Measurements from ENCODE around the gene MALRD1.

Gene MALRD1

GRCh38 chr10:19579761-19580545, 531.4 kb downstream of the MALRD1 start:
- DNase-seq: no peak

- no peak for DNase-seq
Observed at GRCh38 chr10:19580691-19581090, 532.1 kb downstream of the MALRD1 start.

- no peak for DNase-seq
Observed at GRCh38 chr10:19588608-19589007, 540.0 kb downstream of the MALRD1 start.

- DNase-seq: no peak
Observed at GRCh38 chr10:19592276-19592675, 543.7 kb downstream of the MALRD1 start.

- peak; percentile 59 for DNase-seq
Observed at GRCh38 chr10:19595212-19595845, 546.7 kb downstream of the MALRD1 start.

GRCh38 chr10:19605806-19606205, 557.2 kb downstream of the MALRD1 start:
- DNase-seq: no peak

GRCh38 chr10:19606968-19607367, 558.4 kb downstream of the MALRD1 start:
- DNase-seq: no peak

GRCh38 chr10:19611775-19612174, 563.2 kb downstream of the MALRD1 start:
- no peak for DNase-seq

GRCh38 chr10:19616966-19617365, 568.4 kb downstream of the MALRD1 start:
- DNase-seq: no peak

GRCh38 chr10:19620811-19621210, 572.2 kb downstream of the MALRD1 start:
- peak; percentile 51 for DNase-seq

- no peak for DNase-seq
Observed at GRCh38 chr10:19623321-19623720, 574.7 kb downstream of the MALRD1 start.

GRCh38 chr10:19626156-19626555, 577.6 kb downstream of the MALRD1 start:
- no peak for DNase-seq

- DNase-seq: no peak
Observed at GRCh38 chr10:19628767-19629560, 580.4 kb downstream of the MALRD1 start.

- DNase-seq: peak; percentile 76
Observed at GRCh38 chr10:19629567-19629966, 581.0 kb downstream of the MALRD1 start.

GRCh38 chr10:19634163-19634562, 585.6 kb downstream of the MALRD1 start:
- DNase-seq: no peak

- peak; percentile 77 for DNase-seq
Observed at GRCh38 chr10:19638182-19638895, 589.7 kb downstream of the MALRD1 start.

- no peak for DNase-seq
Observed at GRCh38 chr10:19638896-19639233, 590.3 kb downstream of the MALRD1 start.

GRCh38 chr10:19640566-19641263, 592.1 kb downstream of the MALRD1 start:
- peak; percentile 72 for DNase-seq

GRCh38 chr10:19651549-19651948, 602.9 kb downstream of the MALRD1 start:
- no peak for DNase-seq

- DNase-seq: no peak
Observed at GRCh38 chr10:19652750-19653149, 604.1 kb downstream of the MALRD1 start.

- no peak for DNase-seq
Observed at GRCh38 chr10:19653931-19654330, 605.3 kb downstream of the MALRD1 start.

GRCh38 chr10:19654576-19654975, 606.0 kb downstream of the MALRD1 start:
- DNase-seq: no peak
